Activated B cell treated with CpG ODN at 0.5 μM for 24 hours (primary cell): Measurements from ENCODE around the gene C22orf15. TPM values are rescaled to one million over a fixed set of nuclear protein-coding genes. Genes with fewer than 3 reads are reported as not detected.

ENCODE experiments used
- ATAC-seq: fragments of 200-7000 bp; cut with Tn5 transposase; one replicate; pipeline ENCODE4 v1.10.0; 2021; ENCODE audit warnings: low read depth, mild to moderate bottlenecking, moderate library complexity
- CTCF ChIA-PET: fragments of 350-600 bp; sonication (Branson Sonifier 250); formaldehyde crosslinking; loops from one replicate; lab custom pipeline; 2021; ENCODE audit warnings: antibody characterized with exemption; lab: Charles Lee
- POLR2A ChIA-PET: fragments of 350-600 bp; sonication (Branson Sonifier 250); formaldehyde crosslinking; loops from one replicate; lab custom pipeline; 2021; ENCODE audit warnings: antibody characterized with exemption; lab: Charles Lee
- DNase-seq: peaks from one replicate; pipeline ENCODE4 v3.0.0; 2022
- H3K27ac Mint-ChIP-seq: one replicate; pipeline ENCODE4 v1.8.0; 2020; ENCODE audit warnings: mixed read lengths
- H3K27me3 Mint-ChIP-seq: one replicate; pipeline ENCODE4 v1.8.0; 2021; ENCODE audit warnings: mixed read lengths
- H3K36me3 Mint-ChIP-seq: one replicate; pipeline ENCODE4 v1.8.0; 2021; ENCODE audit warnings: low read depth, mixed read lengths
- H3K4me1 Mint-ChIP-seq: one replicate; pipeline ENCODE4 v1.8.0; 2021; ENCODE audit warnings: mixed read lengths
- H3K4me3 Mint-ChIP-seq: one replicate; pipeline ENCODE4 v1.8.0; 2020; ENCODE audit warnings: mild to moderate bottlenecking, mixed read lengths
- H3K9me3 Mint-ChIP-seq: one replicate; pipeline ENCODE4 v1.8.0; 2020; ENCODE audit warnings: mixed read lengths
- CTCF ChIP-seq: fragments of 200-600 bp; IDR thresholded peaks from one replicate; pipeline ENCODE4 v1.8.0; 2022; ENCODE audit warnings: antibody characterized with exemption, mild to moderate bottlenecking
- intact Hi-C: fragments of 100-400 bp; cut with micrococcal nuclease; formaldehyde crosslinking; loops from one replicate; pipeline ENCODE4 v1.15.1; 2024
- total RNA-seq: library from RNA; stranded (reverse); gene quantifications from 2 replicates; pipeline ENCODE4 v1.2.3, GENCODE V29; 2022

The C22orf15 gene
- total RNA-seq, 1 donor from 2014 or later: 0.31 TPM

DNA sequence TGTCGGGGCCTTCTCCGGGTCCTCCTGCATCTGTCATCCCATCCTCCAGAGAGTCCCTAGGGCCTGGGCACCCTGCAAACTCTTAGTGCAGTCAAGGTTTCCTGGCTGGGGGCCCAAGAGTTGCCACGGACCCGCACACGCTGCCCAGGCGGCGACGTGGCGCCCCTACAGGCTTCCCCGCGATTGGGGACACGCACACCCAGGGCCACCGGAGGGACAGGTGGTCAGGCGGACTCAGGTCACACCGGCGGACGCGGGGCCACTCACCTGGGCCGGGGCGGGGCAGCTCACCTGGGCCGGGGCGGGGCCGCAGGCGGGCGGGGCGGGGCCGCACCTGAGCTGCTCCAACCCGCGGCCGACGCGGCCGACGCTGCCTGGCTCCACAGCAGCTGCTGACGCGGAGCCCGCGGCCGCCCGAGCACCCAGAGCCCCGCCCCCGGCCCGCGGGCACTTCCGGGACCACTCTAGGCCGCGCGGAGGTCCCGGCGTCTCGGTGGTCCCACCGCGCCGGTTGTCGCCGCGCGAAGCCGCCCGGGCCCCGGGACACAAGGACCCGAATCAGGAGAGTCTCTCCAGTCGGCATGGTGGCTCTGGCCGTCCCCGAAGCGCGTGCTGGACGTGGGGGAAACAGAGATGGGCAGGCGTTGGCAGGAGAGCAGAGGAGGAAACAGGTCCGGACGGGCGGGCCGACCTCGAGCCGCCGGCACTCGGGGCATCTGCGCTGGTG, 11.9 kb upstream of the C22orf15 start, which contains the start of gene ZNF70:
Gene ZNF70, minus strand, starts transcription at position 399 of the 727 bp plus-strand sequence. CDS start 5,972 bp downstream, outside the sequence.
- peak; percentile 90 for DNase-seq
- ChIA-PET POLR2A (interaction anchor here (0.6 to 10.8 kb wide), 15 partner anchors 10 to 143 kb away, joined by 3 to 229 read pairs (median 6); partner anchors contain the start of genes C22orf15, CHCHD10, MIF and MMP11), CTCF (interaction anchor here (0.9 kb wide), 2 partner anchors 17 to 55 kb away, joined by 3 read pairs; no protein-coding TSS in a partner anchor)
- Mint-ChIP-seq H3K27ac (peak within 1 kb of the TSS; percentile 95), H3K36me3 (no peaks in the 10 kb centered on the region), H3K4me3 (peak within 1 kb of the TSS; percentile 87), H3K9me3 (no peaks in the 10 kb centered on the region), H3K4me1 (peaks cover 62% of the 10 kb centered on the region), H3K27me3 (no peaks in the 10 kb centered on the region)
- intact Hi-C loops: loop anchor here (1.0 to 10.0 kb wide), 2 partner anchors 55 to 684 kb away; no protein-coding TSS in a partner anchor
- peak; percentile 58 for ATAC-seq
- no peak for TF ChIP-seq CTCF

GRCh38 chr22:23751441-23751996, 11.3 kb upstream of the C22orf15 start:
- DNase-seq: no peak
- Mint-ChIP-seq H3K4me1 (peaks cover 61% of the 10 kb centered on the region), H3K36me3 (no peaks in the 10 kb centered on the region), H3K9me3 (no peaks in the 10 kb centered on the region), H3K27ac (peak overlapping the region; percentile 95), H3K4me3 (peak overlapping the region; percentile 87), H3K27me3 (no peaks in the 10 kb centered on the region)
- ChIA-PET CTCF (interaction anchor here (0.9 to 1.7 kb wide), 4 partner anchors 17 to 106 kb away, joined by 3 to 7 read pairs (median 4); partner anchors contain the start of gene SLC2A11), POLR2A (interaction anchor here (0.6 to 10.8 kb wide), 19 partner anchors 10 to 982 kb away, joined by 3 to 229 read pairs (median 7); partner anchors contain the start of genes C22orf15, CHCHD10, DERL3 and GUCD1)
- intact Hi-C loops: loop anchor here (1.0 to 10.0 kb wide), 2 partner anchors 55 to 683 kb away; no protein-coding TSS in a partner anchor
- no peak for ATAC-seq
- no peak for TF ChIP-seq CTCF

DNA sequence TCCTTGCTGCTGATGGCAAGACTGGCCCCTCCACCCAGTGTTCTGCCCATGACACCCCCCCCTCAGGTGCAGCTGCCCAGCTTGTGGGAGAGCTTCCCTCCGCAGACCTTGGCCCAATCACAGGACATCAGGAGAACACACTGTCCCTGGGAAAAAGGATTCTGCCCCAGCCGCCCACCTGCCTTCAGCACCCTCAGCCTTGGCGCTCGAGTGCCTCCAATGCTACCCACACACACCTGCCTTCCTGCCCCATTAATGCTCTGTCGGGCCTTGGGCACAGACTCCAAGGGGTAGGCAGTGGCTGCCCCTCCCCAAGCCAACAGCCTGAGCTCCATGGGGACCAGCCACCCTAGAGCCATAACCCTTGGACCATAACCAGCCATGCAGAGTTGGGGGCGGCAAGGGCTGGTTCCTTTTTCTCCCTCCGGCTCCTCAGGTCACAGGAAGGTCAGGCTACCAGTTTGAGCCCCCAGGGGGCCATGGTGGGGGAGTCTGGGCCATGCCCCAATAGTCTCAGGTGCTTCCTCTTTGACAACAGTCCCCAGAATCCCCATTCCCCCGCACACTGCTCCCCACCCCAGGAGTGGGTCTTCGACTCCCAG, 10.6 kb upstream of the C22orf15 start:
- H3K27ac Mint-ChIP-seq: peak overlapping the region; percentile 95
- DNase-seq: peak; percentile 81
- H3K4me3 Mint-ChIP-seq: peak overlapping the region; percentile 87
- CTCF ChIA-PET: interaction anchor here (1.1 to 1.7 kb wide), 3 partner anchors 98 to 105 kb away, joined by 3 to 7 read pairs (median 5); partner anchors contain the start of gene SLC2A11
- no peaks in the 10 kb centered on the region for H3K36me3 Mint-ChIP-seq
- ATAC-seq: peak; percentile 73
- POLR2A ChIA-PET: interaction anchor here (0.5 to 10.8 kb wide), 20 partner anchors 10 to 983 kb away, joined by 3 to 229 read pairs (median 6); partner anchors contain the start of genes C22orf15, CABIN1, CHCHD10 and DERL3
- no peak for TF ChIP-seq CTCF
- no peaks in the 10 kb centered on the region for H3K27me3 Mint-ChIP-seq
- peaks cover 65% of the 10 kb centered on the region for H3K4me1 Mint-ChIP-seq
- intact Hi-C loops: loop anchor here (1.0 to 10.0 kb wide), 9 partner anchors 11 to 683 kb away; partner anchors contain the start of gene SMARCB1
- no peaks in the 10 kb centered on the region for H3K9me3 Mint-ChIP-seq

- H3K36me3 Mint-ChIP-seq: no peaks in the 10 kb centered on the region
- H3K27me3 Mint-ChIP-seq: no peaks in the 10 kb centered on the region
- DNase-seq (peak; percentile 45), ATAC-seq (peak; percentile 56)
- H3K9me3 Mint-ChIP-seq: no peaks in the 10 kb centered on the region
- CTCF ChIA-PET: interaction anchor here (1.1 to 1.7 kb wide), 2 partner anchors 97 to 105 kb away, joined by 3 to 5 read pairs; partner anchors contain the start of gene SLC2A11
- H3K4me3 Mint-ChIP-seq: peak overlapping the region; percentile 87
- H3K27ac Mint-ChIP-seq: peak overlapping the region; percentile 95
- no peak for TF ChIP-seq CTCF
- POLR2A ChIA-PET: interaction anchor here (0.5 to 10.8 kb wide), 15 partner anchors 9 to 803 kb away, joined by 3 to 229 read pairs (median 8); partner anchors contain the start of genes C22orf15, CABIN1, CHCHD10 and DERL3
- H3K4me1 Mint-ChIP-seq: peaks cover 67% of the 10 kb centered on the region
- intact Hi-C loops: loop anchor here (1.0 to 10.0 kb wide), 9 partner anchors 11 to 682 kb away; partner anchors contain the start of gene SMARCB1
These were observed 10.0 kb upstream of the C22orf15 start for GRCh38 chr22:23752750-23753149.
